GM04503 (cell line): Measurements from ENCODE around the gene INSC.
A peak's percentile ranks its signal among the peaks of the same experiment; 100 is the strongest.

Source experiments
- DNase-seq: peaks from one replicate; pipeline ENCODE4 v3.0.0-alpha.2; 2012; ENCODE audit warnings: low read depth

Gene INSC

DNA sequence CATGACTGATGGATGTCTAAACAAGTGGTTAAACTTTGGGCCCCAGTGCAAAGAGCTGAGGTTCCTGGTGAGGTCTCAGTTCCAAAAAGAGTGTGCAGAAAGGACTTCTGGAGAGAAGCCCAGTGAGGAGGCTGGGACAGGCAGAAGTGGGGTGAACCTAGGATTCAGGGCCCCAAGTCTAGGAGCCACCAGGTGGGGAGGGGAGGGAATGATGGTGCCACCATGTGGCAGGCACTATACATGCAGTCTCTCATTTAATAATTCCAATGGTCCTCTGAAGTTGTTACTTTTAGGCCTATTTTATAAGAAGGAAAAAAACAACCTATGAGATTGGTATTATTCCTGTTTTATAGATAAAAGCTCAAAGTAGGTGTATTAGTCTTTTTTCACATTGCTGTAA lies 102.0 kb downstream of the INSC start:
- DNase-seq, result no peak

DNA sequence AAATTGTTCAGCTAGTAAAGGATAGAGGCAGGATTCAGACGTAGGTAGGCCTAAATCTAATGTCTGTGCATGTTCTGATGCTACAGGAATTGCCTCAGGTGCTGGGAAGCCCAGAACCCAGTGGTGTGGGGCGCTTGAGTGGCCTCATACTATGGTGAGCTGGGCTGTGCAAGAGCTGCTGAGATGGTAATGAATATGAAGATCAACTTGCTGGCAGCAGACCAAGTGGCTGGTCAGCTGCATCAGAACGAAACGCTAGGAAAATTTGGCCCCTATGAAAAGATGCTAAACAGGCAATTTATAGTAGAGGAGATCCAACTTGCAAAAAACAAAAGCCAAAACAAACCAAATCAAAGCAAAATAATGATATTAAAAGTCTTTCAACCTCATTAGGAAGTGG lies 102.7 kb downstream of the INSC start:
- no peak for DNase-seq

DNA sequence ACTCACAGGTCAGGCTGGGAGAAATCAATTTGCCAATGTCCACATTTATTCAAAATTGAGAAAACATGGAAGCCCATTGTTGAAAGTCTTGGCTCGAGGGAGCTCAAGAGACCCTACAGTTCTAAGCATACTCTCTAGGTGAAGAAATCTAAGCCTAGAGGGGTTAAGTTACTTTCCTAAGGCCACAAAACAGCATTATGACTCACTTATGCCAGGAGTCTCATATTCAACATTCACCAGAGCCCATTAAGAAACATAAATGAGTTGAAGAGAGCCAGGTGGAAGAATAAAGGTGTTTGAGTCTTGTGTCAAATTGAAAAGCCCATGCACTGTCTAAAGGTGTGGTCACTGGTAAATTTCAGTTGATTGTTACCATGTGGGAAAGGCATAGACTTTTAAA lies 108.1 kb downstream of the INSC start:
- no peak for DNase-seq

DNA sequence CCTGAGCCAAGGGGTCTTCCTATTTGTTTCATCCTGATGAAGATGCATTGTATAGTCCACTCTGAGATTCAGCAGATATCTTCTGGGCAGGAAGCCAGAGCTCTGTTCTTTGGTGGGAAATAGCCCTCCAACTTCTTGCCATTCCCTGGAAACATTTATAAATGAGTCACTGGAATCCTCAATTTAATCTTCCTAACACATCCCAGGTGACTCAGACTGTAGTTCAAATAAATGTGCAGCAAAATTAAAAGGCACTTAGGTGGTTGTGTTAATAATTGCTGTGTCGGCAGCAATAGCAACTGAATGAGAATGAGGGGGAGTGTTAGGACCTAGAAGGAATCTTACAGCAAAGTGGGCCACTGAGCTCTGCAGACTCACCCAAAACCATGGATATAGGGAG lies 108.6 kb downstream of the INSC start:
- DNase-seq, result no peak

DNA sequence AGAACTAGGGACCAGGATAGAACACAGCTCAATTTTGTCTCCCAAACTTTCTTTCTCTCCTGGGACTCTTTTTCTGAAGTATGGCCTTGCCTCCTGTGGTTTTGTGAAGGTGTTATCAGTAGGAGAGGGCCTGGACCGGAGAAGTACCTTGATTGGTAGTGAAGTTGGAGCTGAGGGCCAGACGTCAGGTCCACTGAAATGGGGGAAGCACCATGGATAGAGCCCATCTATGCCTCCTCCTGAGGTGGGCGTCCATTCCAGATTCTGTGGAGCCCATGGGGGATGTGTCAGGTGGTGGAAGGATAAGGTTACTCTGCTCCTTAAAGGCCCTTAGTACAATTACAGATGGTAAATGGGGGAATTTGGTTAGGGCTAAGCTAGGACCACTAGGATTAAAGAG lies 109.7 kb downstream of the INSC start:
- no peak for DNase-seq

DNA sequence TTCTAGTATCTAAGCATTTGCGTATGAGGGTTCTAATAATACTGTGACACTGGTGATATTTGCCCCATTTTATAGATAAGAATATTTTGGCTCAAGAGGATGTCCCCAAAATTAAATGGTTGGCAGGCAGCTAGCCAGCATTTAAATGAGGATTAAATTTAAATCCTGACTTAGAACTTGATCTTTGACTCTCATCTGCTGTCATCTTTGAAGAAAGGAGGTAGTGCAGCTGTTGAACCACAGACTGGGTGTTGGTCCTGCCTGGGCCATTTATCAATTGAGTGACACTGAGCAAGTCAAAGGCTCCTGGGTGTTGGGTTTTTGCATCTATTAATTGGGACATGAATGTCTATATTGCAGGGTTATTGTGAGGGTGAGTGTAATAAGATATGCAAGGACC lies 112.3 kb downstream of the INSC start:
- DNase-seq, result no peak

DNA sequence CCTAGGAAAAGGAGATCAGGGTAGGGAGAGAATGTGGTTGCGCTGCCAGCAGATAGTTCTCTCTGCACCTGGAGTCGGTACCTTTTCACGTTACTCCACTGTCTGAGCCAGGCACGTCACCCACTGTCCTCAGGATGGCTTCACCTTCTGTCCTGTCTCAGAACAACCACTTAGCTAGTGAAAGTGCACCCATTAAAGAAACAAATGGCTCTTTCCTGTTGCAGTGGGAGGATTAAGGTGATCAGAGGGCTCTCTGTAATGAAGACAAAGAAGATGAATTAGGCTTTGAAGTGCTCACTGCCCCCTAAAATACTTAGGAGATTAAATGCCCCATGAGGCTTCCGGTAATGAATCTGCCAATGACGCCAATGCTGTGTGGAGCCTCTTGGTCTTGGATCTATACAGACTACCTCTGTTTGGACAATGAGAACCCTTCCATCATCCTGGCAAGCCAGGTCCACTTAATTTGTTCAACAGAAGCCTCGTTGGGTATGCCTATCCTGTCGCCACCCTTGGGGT lies 113.7 kb downstream of the INSC start:
- no peak for DNase-seq

DNA sequence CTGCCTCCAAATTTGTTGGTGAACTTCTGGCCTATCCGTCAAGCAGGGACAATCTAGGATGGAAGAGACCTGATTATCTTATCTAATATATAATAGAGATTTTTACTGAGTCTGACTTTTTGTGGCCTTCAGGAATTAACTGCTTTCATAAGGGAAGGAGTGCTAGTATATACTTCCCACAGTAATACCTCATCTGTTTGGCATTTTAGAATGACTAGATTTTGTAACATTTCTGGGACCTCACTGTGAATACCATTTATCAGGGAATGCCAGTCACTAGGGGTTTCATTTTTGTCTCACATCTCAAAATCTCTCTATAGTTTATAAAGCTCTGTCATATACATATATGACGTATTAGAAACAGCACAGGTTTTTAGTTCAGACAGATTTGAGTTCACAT lies 114.3 kb downstream of the INSC start:
- DNase-seq, result peak; percentile 41

DNA sequence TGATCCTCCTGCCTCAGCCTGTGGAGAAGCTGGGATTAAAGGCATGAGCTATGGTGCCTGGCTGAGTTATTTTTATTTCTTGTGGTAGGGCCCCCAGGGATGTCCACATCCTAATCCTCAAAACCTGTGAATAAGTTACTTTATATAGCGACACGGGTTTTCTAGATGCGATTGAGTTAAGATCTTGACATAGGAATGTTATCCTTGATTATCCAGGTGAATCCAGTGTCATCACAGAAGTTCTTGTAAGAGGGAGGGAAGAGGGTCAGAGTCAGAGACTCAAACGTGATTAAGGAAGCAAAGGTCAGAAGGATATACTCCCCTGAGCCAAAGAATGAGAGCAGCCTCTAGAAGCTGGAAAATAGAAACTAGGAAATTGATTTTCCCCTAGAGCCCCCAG lies 117.8 kb downstream of the INSC start:
- no peak for DNase-seq

DNA sequence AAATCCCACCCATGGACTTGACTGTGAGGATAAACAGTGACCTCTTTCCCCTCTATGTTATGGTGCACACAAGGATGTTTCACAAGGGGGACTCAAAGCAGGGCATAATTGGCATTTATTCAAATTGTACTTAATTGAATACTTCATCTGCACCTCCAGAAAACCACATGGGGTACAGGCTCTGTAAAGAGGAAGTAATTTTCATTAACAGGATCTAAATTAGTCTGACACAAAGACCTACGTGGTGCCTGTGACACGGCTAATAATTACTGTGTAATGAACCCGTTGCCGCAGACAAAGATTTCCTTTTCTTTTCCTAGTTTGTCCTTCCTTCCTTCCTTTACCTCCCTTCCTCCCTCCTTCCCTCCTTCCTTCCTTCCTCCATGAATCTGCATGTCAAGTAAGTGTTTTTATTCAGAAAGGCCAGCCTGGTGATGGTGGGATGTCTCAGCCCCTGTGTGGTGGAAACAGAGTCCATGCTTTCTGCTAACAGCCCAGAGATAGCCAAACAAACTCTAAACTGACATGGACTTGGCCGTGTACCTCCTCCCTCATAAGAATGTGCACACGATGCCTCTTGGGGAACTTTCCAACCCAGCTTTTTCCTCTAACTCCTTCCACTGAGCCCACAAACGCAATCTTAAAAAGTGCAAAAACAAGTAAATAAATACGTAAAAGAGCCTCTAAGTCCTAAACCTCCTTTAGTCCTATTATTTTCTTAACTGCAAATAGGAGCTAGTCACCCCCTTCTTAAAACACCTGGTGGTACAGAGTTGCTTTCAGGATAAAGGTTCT lies 118.8 kb downstream of the INSC start:
- DNase-seq, result no peak

DNA sequence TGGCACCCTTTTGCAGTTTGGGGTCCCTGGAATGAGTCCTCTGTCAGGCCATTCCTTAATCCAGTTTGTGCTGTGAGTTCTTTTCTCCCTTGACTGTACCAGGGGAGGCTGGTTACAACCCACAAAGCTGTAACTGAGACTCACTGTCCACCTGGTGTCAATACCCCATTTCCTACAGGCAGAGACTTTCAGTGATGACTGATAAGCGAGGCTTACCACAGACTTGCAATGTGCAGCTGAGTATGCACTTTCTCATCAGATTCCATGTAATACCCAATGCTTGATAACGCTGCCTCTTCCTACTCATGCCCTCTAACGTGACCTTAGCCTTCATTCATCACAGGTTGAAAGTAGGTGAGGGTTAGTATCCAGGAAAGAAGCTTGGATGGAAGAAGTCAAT lies 120.1 kb downstream of the INSC start:
- DNase-seq, result no peak

DNA sequence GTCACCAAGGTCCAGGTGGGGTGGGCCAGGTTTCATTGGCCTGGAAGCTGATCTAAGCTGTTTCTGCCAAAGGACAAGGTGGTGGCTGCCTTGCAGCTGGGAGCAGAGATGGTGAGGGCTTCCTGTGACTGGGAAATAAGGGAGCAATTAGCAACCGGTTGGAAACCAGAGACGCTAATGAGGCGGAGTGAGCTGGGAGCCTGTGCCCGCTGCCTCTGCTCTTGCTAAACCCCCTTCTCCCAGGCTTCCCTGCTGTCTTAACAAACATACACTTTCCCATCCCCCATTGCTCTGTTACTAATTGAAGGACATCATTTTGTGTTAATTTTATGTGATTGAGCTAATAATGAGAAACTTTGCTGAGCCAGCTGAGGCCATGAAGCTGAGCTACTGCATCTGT lies 121.8 kb downstream of the INSC start:
- DNase-seq, result no peak

DNA sequence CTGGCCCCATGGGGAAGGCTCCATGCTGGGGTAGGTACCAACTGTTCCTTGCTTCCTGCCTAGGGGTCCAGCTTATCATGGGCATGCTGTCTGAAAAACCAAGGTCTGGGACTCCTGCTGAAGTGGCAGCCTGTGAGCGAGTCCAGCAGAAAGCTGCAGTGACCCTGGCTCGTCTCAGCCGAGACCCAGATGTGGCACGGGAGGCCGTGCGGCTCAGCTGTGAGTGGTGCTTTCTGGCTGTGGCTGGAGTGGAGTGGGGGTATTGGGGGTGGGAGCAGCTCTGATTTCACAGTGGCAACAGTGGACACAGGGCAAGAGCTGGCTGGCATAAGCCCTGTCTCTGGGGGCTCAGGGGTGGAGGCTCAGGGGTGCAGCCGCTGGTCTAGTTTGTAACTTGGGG lies 124.1 kb downstream of the INSC start:
- no peak for DNase-seq

DNA sequence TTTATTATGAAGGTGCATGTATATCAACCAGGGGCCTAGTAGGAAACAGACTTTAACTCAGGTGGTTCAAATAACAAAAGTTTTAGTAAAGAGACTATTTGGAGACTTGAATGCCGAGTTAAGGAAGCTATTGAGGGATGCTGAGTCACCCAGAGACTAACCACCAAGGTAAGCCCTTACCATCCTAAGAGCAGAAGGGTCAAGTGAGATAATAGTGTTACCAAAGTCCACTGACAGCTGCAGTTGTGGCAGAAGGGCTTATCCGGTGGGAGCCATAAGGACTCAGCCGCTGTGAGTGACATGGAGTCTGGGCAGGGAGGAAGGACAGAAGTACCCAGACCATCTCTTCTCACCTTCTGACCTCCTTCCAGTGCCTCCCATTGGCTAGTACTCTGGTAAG lies 134.0 kb downstream of the INSC start:
- DNase-seq, result no peak

DNA sequence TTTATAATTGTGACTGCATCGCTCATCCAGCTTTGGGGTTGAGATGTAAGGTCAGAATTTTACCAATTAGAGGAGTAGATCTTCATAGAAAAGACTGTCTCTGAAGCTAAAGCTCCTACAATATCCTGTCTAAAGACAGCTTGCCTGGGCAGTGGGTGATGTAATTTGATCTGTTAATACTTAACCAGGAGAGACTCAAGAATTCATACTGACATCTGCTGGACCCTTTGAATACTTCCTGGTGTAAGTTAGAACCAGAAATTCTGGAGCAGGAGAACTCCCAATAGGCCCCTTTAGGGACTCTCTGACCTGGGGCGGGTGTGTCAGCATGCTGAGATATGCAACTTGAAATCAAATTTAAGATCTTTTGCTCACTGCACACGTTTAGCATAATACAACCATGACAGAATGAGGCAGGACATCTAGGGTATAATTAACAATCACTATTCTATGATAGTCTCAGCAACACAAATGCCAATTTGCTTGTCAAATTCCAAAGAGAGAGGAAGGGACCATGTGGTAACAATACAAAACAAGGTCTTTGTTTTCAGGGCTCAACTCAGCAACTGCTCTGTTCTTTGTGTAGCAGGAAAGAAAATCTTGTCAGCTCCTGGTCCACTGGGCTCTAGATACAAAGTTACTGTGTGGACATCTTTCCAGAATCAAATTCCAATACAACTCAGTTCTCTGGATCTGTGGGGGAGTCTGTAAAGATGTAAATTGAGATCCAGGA lies 143.9 kb downstream of the INSC start:
- DNase-seq, result no peak

DNA sequence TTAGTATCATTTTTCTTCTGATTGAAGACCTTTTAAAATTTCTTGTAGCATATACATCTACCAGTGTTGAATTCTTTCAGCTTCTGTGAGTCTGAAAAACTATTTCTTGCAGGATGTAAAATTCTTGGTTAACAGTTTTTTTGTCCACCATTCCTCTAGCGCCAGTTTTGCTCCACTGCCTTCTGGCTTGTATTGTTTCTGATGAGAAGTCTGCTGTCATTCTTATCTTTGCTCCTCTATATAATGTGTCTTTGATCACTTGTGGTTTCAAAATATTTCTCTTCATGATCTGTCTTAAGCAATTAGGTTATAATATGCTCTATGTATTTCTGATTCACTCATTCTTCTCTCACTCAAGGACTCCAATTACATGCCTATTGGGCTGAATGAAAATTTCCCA lies 152.3 kb downstream of the INSC start:
- DNase-seq, result no peak

DNA sequence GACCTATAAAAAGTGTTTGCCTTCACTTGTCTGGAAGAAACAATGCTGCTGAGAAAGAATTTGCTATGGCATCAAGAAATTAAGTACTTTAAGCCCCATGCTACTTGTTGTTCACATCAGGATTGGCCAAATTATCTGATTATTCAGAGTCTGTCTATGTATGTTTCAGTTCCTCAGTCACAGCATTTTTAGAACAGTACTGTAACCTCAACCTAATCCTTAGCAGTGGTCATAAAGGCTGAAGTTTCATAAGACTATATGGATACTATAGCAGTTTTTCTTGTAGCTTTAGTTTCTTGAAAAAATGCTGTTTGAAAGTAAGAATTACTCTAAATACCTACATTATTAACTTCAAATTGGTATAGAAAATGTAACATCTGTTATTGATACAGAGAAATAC lies 153.9 kb downstream of the INSC start:
- no peak for DNase-seq

DNA sequence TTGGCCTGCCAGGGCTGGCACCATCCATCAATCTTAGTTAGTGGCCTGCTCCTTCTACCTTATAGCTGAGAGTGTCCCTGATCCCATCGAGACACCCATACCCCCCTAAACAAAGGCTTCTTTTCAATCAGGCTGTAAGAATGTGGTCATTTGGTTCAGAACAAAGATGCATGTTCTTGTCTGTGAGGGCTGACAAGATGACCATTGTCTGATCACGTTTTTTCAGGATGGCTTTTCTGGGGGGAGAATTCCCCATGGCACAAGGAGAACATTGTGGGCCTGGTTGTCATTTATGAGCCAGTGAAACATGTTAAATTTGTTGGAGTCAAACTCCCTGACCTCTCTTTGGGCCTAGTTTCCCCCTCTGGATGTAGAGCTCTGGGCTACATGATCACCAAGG lies 160.4 kb downstream of the INSC start:
- no peak for DNase-seq

DNA sequence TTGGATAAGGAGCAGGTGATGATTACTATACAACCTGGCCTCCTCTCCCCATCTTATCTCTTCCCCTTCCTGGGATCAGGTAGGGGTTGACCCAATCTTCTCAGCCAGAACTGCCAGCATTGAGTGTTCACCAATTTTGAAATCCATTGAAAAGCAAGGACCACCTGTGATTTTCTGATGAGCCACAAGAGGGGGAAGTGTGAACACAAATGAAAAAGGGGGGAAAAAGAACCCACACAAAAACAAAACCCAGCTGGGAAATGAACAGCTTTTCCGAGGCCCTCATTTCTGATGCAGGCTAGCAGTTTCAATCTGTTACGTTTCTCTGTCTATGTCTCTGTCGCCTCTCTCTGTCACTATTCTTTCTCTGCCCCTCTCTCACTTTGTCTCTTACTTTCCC lies 161.9 kb downstream of the INSC start:
- DNase-seq, result no peak

DNA sequence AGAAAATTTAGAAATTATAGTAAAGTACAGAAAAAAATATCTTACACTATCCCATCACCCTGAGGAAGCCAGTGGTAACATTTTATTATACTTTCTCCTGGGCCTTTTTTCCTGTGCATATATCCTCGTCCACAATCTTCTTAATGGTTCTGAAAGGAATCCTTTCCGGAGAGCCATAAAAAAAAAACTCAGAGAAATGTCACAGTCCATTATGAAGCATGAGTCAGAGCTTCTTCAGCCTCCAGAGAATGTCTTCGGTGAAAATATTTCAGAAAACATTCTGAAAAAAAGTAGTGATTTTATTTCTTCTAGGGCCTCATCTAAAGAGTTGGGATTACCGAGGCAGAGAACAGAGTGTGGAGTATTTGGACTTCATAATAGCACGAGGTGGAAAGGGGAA lies 163.4 kb downstream of the INSC start:
- DNase-seq, result peak; percentile 27

DNA sequence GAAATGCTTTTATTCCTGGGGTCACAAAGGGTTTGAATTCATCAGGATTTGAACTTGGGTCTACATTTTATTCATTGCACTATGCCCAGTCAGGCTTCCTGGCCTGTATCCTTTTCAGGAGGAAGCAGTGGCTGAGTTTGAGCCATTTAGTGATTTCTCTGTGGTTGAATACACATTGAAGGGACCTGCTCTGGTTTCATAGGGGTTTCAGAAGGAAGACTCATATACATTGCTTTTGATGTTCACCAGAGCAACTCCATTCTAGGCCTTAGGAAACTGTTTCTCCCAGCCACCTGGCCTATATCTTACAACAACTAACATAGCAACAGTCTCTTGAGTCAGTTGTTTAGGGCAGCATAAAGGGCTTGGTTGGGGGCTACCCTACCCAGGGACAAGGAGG lies 165.7 kb downstream of the INSC start:
- no peak for DNase-seq

DNA sequence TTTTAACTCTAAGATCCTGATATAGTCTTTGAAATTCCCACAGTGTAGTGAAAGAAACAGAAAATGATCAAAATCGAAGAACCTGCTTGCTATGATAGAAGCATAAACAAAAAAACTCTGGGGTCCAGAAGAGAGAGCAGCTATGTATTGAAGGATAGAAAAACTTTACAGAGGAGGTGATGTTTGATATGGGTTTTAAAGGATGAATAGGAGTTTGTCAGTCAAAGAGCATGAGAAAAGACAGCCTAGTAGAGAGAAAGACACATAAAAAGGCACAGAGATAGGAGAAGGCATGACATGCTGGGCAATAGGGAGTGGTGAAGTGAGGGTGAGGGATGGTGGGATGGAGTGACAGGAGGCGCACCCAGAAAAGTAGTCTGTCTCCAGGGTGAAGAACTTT lies 168.0 kb downstream of the INSC start:
- DNase-seq, result no peak

DNA sequence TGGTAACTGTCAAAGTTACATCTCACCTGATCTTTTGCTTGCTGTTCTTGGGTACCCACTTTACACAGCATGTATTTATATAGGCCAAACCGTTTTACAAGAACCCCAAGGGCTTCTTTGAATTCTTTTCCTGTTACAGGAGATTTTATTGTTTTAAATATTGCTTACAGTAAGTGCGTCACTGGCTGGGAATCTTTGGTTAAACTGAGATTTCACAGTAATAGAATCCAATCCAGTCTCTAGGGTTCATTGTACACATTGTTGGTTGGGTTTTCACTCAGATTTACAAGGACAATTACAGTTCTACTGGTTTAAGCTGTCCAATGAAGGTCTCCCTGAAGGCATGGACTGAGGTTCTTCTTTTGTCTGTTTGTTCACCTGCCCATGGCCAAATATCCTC lies 171.7 kb downstream of the INSC start:
- DNase-seq, result no peak

DNA sequence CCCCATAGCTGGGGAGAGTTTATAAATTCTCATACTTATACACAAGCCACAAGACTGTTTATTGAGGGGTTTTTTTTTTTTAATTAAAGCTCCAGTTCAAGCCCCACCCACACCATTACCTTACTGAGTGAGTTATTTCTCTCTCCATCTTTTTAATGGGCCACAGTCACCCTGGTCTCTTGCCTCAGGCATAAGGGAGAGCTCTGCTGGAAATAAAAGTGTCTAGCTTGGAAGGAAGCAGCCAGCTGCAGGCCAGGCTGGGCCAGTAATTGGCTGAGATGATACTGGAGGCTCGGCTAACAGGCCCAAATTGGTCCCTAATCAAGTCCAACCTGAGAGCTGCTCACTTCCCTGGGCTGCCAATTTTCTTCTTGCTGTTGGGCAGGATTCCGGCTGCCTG lies 174.1 kb downstream of the INSC start:
- DNase-seq, result no peak
